Amniotic epithelial cell (primary cell): ENCODE data around the gene CCDC85C.

Experiments
- DNase-seq: peaks from one replicate; pipeline ENCODE4 v3.0.0-alpha.2; 2010; ENCODE audit warnings: low read depth

CCDC85C gene

GRCh38 chr14:99522025-99522401 lies 82.0 kb downstream of the CCDC85C start:
- no peak for DNase-seq

GRCh38 chr14:99521176-99522024 lies 82.6 kb downstream of the CCDC85C start:
- no peak for DNase-seq

DNA sequence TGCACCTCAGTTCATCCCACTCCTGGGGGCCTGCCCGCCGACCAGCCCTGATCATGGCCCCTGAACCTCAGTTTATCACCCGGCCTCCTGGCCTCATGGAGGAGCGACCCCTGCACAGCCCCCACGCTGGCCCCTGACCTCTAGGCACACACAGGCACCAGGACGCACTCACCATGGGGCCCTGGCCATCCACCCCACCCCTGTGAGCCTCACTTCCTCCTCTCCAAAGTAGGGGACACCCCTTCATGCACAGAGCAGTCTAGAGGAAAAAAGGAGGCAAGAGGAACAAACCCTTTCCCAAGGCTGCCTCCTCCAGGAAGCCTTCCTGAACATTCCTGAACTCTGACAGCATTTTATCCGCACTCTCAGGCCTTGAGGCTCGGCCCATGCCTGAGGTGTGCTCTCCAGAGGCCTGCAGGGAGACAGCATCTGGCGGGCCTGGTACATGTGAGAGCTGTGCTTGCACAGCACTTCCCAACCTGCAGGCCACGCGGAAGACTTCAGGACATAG lies 83.4 kb downstream of the CCDC85C start:
- DNase-seq: no peak

GRCh38 chr14:99519931-99520421 lies 84.0 kb downstream of the CCDC85C start:
- DNase-seq: no peak

DNA sequence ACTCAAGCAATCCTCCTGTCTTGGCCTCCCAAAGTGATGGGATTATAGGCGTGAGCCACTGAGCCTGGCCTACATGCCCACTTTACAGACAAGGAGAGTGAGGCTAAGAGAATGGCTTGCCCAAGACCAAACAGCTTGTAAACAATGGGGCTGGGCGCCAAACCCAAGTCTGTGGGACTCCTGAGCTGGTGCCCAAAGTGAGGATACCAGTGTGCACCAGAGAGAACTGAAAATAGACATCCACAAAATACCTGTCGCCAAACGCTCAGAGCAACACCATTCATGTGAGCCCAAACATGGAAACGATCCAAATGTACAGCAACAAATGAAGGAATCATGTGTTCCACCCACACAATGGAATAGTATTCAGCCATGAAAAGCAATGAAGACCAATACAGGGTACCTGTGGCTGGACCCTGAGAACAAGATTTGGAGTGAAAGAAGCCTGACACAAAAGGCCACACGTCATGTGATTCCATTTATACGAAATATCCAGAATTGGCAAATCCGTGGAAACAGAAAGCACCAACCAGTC lies 84.6 kb downstream of the CCDC85C start:
- DNase-seq: no peak

DNA sequence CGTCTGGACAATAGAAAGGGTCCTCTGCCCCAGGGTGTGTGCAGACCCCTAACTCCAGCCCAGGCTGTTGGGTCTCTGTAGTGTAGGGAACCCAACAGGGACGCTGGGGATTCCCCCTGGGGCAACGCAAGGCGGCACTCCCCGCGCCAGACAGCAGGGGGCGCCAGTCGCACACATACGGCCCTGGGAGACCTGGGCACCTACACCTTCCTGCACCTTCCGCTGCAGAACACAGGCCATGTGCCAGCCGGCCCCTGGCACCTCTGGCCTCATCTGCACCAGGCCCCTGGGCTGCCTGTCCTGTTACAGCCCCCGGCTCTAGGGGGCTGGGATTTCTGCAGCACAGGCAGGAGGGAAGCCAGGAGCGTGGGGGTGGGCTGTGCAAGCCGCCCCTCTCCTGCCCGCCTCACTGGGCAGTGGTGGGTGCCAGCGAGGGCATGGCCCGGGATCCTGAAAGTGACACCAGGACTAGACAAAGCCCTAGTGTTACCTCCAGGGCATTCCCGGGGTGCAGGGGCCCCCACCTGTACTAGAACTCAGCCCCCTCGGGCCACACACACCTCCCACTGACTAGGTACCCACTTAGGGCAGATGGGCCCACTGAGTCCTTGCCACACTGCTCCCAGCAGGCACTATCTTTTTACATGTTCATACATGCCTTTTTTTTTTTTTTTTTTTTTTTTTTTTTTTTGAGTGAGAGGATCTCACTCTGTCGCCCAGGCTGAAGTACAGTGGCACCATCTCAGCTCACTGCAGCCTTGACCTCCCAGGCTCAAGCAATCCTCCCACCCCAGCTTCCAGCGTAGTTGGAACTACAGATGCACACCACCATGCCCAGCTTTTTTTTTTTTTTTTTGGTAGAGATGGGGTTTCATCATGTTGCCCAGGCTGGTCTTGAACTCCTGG lies 85.3 kb downstream of the CCDC85C start:
- DNase-seq: no peak

GRCh38 chr14:99517643-99518381 lies 86.2 kb downstream of the CCDC85C start:
- DNase-seq: no peak

- DNase-seq: no peak
These were observed 87.0 kb downstream of the CCDC85C start for GRCh38 chr14:99516871-99517642.

DNA sequence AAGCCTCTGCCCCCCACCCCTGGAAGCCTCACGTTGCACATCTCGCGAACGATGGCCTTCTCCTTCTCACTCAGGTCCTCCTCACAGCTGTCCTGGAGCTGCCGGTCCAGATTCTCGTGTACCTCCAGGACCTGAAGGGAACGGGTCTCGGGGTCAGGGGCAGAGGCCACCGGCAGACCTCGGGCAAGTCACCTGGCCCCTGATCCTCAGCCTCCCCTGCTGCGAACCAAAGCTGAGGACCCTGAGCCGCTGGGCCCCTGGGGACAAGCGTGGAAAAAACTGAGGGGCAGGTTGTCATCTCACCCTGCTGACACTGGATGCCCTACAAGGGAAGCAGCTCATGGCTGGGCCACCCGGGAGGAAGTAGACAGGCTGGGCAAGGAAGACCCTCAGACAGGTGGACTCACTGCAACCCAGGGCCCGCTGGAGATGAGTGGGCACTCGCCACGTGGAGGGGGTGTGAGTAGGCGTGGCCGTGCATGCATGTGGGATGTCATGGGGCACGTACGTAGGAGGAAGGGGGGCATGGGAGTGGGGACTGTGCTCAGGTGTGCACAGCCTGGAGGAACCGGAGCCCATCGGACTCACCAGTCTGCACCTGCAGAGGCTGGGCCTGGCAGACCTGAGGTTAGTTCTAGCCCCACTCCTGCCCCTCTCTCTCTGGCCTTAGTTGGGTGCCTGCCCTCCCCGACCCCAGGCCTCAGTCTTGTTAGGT lies 87.7 kb downstream of the CCDC85C start:
- no peak for DNase-seq

DNA sequence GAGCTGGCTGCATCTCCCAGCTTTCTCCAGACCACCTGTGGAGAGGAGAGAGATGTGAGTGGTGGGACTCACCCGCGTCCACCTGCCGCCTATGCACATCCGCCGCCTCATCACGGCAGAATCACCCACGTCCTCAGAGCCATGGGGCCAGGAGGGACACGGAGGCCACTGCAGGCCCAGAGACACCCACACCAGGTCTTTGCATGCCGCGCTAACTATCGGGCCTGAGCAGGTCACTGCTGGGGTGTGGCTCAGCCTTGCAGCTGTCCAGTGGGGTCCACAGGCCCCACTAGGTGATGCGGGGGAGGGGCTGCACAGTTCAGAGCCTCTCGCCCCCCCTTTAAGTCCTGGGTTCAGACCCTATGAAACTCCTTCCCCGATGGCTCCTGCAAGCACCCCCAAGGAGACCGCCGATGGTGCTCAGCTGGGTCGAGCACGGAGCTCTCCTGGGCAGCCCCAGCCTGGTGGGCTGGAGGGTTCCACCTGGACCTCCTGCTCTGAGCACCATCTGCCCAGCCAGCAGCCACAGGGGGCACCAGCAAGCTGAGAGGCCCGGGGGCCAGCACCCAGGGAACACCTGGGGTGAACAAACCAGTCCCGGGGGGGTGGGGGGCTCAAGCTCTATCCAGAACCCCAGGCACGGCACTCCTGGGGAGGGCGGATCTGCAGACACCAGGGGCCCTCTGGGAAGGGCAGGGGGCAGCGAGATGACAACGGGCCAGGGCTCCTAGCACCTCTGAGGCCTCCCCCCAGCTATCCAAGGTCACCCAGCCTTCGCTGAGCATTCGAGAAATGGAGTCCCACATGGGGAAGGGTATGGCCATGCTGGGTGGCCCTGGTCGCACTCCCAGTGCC lies 88.5 kb downstream of the CCDC85C start:
- no peak for DNase-seq

DNA sequence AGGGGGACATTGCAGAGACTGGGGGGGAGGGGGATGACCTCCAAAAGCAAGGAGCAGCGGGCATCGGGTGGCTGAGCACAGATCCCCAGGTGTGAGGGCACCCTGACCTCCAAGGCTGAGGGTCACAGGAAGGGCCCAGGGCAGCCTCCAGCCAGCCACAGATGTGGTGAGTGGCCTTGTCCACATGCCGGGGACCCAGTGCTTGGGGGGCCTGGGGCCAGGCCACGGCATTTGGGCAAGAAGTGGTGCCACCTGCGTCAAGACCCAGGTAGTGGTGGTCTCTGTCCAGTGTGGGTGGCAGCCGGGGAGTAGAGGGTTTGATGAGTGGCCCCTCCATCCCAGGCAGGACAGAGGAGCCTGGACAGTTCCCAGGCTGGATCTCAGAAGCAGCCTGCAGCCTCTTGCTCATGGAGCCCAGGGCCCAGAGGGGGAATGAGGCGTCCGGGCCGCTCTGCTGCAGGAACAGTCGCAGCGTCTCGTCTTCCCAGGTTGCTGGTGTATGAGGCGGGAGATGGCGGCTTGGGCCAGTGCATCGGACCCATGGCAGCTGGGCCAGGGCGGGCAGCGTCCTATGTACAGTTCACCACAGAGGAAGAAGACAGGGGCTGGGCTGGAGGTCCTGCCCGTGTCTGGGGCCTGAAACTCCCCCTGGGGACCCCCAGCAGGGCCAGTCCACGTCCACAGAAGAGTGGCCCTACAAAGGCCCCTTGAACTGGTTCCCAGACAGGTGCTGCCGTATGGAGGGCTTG lies 89.3 kb downstream of the CCDC85C start:
- DNase-seq: no peak

- DNase-seq: no peak
These were observed 90.0 kb downstream of the CCDC85C start for GRCh38 chr14:99513946-99514551.

DNA sequence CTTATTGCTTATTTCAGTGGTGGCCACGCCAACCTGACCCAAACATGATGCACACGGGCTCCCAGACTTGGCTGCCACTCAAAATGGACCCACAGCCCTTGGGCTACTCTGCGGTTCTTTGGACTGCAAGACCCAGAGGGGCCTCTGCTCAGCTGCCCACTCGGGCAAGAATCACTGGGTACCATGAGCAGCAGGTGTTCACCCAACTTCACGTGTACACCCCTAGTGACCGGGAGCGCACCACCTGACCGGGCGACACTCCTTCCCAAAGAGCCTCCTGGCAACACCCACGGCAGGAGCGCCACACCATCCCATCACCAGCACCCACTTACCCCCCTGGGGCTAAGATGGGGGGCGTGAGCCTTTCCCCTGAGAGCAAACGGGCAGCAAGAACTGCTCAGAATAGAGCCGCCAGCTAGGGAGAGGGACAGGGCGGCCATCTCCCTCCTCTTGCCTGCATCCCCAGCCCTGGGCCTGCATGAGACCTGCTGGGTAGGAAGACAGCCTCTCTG lies 90.8 kb downstream of the CCDC85C start:
- no peak for DNase-seq

DNA sequence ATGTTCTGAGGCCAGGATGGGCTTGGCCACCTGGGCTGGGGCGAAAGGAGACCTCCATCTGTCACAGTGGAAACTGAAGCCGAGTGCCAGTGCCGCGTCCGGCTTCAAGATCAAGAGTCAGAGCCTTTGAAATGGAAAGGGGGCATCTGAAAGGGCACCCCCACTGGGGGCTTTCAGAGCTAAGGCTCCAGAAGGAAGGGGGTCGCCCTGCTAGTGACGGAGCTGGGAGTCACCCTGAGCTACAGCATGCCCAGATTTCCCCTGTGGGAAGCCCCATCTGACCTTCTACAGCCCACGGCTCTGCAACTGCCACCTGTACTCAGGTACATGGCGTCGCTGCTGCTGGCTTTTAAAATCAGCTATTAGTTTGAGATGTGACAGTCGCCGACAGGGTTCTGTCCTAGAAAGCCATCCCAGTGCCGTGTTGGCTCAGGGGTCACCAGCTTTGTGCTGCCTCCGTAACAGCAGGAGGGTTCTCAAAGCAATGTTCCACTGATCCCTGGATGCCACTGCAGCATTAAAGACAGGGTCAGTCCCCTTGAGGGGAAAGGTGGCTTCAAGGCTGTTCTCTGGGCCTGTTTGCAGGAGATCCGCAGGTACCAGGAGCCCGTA lies 91.3 kb downstream of the CCDC85C start:
- no peak for DNase-seq

DNA sequence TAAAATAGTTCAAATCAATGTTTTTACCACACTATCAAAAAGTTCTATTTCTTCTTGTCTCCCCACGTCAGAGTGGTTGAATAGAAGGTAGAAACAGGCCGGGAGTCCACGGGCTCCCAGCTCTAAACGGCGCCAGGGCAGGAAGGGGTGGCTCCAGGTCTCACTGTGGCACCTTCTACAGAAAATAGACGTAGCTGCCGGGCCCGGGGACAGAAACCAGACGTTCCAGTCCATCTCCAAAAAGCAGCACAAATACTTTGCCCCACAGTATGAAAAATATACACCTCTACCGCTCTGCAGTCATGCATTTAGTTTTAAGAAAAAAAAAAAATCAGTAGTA lies 91.9 kb downstream of the CCDC85C start:
- DNase-seq: no peak

- DNase-seq: no peak
These were observed 92.4 kb downstream of the CCDC85C start for GRCh38 chr14:99511421-99512109.

- DNase-seq: no peak
These were observed 93.4 kb downstream of the CCDC85C start for GRCh38 chr14:99510556-99511139.
